NT2/D1 (cell line): ENCODE data around the gene ARHGEF37.

Experiments used
- SUZ12 ChIP-seq: IDR thresholded peaks from 2 replicates; pipeline ENCODE4 v1.6.1; 2011; ENCODE audit not compliant: insufficient read length, insufficient read depth; ENCODE audit errors: extremely low read depth
- YY1 ChIP-seq: IDR thresholded peaks from 2 replicates; pipeline ENCODE4 v1.6.1; 2011; ENCODE audit not compliant: insufficient read length, insufficient read depth
- ZNF274 ChIP-seq: IDR thresholded peaks from 2 replicates; pipeline ENCODE4 v1.6.1; 2011; ENCODE audit warnings: mild to moderate bottlenecking, low read depth, low read length

- TF ChIP-seq YY1 (no peak), SUZ12 (no peak), ZNF274 (no peak)
These were observed 50.2 kb downstream of the ARHGEF37 start for GRCh38 chr5:149631506-149631905.
